Karpas-422 (cell line): Measurements from ENCODE around the gene MT1B. TPM values are rescaled to one million over a fixed set of nuclear protein-coding genes. Genes with fewer than 3 reads are reported as not detected.

Experiments
- DNase-seq: peaks from one replicate; pipeline ENCODE4 v3.0.0-alpha.2; 2015
- H2AFZ ChIP-seq: fragments of 200-600 bp; sonication (generic); 2 replicates; pipeline ENCODE4 v1.6.1; 2014; ENCODE audit warnings: antibody characterized with exemption, low read length, mixed read lengths
- H3K27ac ChIP-seq: fragments of 200-600 bp; sonication (generic); 2 replicates; pipeline ENCODE4 v1.5.1; 2014; ENCODE audit warnings: mild to moderate bottlenecking, low read length, moderate library complexity
- H3K27me3 ChIP-seq: fragments of 200-600 bp; sonication (generic); 2 replicates; pipeline ENCODE4 v1.6.1; 2014; ENCODE audit warnings: low read length, mixed read lengths
- H3K36me3 ChIP-seq: fragments of 200-600 bp; sonication (generic); 2 replicates; pipeline ENCODE4 v1.6.1; 2014; ENCODE audit warnings: low read length, mixed read lengths; ENCODE audit not compliant: insufficient read depth
- H3K4me1 ChIP-seq: fragments of 200-600 bp; sonication (generic); 2 replicates; pipeline ENCODE4 v1.6.1; 2014; ENCODE audit warnings: mild to moderate bottlenecking, low read length, mixed read lengths
- H3K4me2 ChIP-seq: fragments of 200-600 bp; sonication (generic); 2 replicates; pipeline ENCODE4 v1.6.1; 2014; ENCODE audit warnings: low read length, low read depth, mild to moderate bottlenecking; ENCODE audit not compliant: poor library complexity, severe bottlenecking
- H3K4me3 ChIP-seq: fragments of 200-600 bp; sonication (generic); 2 replicates; pipeline ENCODE4 v1.5.1; 2014; ENCODE audit warnings: mild to moderate bottlenecking, antibody characterized with exemption, low read length, mixed read lengths
- H3K79me2 ChIP-seq: fragments of 200-600 bp; sonication (generic); 2 replicates; pipeline ENCODE4 v1.6.1; 2014; ENCODE audit warnings: mild to moderate bottlenecking, low read length, mixed read lengths
- H3K9ac ChIP-seq: fragments of 200-600 bp; sonication (generic); 2 replicates; pipeline ENCODE4 v1.6.0; 2014; ENCODE audit warnings: low read length
- H3K9me2 ChIP-seq: fragments of 200-600 bp; sonication (generic), shearing (Covaris generic); replicated peaks from 2 replicates; pipeline ENCODE4 v1.6.0; 2014; ENCODE audit warnings: mild to moderate bottlenecking, low read length, moderate library complexity; ENCODE audit not compliant: insufficient read depth
- H3K9me3 ChIP-seq: fragments of 300-700, 200-600 bp; sonication (generic); 2 replicates; pipeline ENCODE4 v1.6.1; 2014; ENCODE audit warnings: low read length, mixed read lengths
- H4K20me1 ChIP-seq: fragments of 200-600 bp; sonication (generic); 2 replicates; pipeline ENCODE4 v1.6.1; 2014; ENCODE audit warnings: mild to moderate bottlenecking, antibody characterized with exemption, low read length, low read depth; ENCODE audit not compliant: insufficient read depth
- total RNA-seq: library from RNA; depleted of rRNA; stranded (reverse); fragments of >200 nt; shearing (Covaris generic); gene quantifications from 2 replicates; pipeline ENCODE4 v1.2.3, GENCODE V29; 2014; ENCODE audit warnings: low replicate concordance; rRNA removed

The MT1B gene
- 2.7 and 5.7 TPM in 2 replicates for total RNA-seq

DNA sequence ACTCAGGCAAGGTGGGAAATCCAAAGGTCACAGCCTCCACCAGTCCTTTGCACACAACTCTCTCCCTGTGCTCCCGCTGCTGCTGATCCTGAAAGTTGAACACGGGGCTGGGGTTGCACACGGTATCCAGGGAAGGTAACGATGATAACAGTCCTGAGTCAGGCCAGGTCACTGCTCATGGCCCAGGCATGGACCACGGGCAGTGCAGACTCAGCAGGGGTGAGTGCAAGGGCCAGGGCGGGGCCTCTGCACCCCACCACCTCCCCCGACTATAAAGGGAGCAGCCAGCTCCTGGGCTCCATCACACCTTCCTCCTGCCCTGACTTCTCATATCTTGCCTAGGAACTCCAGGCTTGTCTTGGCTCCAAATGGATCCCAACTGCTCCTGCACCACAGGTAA is at the start of gene MT1B:
MT1B (plus strand) TSS at position 301 of the 400 bp plus-strand sequence; CDS start at position 369, 68 bp downstream.
- no peak for DNase-seq
- H3K79me2 ChIP-seq, result no peaks in the 10 kb centered on the region
- H3K27me3 ChIP-seq, result no peaks in the 10 kb centered on the region
- no peak within 1 kb of the TSS; the same call in 1 of the 2 replicates for H3K4me3 ChIP-seq
- H3K4me2 ChIP-seq, result peak within 1 kb of the TSS; percentile 76
- H2AFZ ChIP-seq, result peak within 1 kb of the TSS; percentile 18; the same call in 1 of the 2 replicates
- H3K9ac ChIP-seq, result peak within 1 kb of the TSS; percentile 55
- no peaks in the 10 kb centered on the region for H3K9me2 ChIP-seq
- H4K20me1 ChIP-seq, result no peaks in the 10 kb centered on the region
- H3K36me3 ChIP-seq, result no peaks in the 10 kb centered on the region
- H3K9me3 ChIP-seq, result no peaks in the 10 kb centered on the region
- peaks cover 43% of the 10 kb centered on the region for H3K4me1 ChIP-seq
- no peak within 1 kb of the TSS; the same call in 1 of the 2 replicates for H3K27ac ChIP-seq

DNA sequence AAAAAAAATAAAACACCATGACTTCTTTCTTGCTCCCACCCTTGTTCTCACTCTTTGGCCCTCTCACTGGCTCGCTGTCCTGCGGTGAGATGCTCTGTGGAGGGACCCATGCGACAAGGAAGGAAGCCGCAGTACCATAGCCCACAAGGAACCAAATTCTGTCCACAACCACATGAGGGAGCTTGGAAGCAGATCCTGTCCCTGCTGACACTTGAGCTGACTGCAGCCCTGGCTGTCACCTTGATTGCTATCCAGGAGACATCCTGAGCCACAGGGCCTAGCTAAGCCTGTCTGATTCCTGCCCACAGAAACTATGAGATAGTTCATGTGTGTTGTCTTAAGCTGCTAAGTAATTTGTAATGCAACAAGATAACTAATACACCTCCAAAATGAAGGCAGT is 48.1 kb upstream of the MT1B start:
- Histone ChIP-seq H3K36me3 (no peaks in the 10 kb centered on the region), H3K4me1 (peaks cover 6% of the 10 kb centered on the region), H3K9me2 (no peaks in the 10 kb centered on the region), H3K4me2 (no peak overlapping the region), H4K20me1 (no peaks in the 10 kb centered on the region), H3K9me3 (no peaks in the 10 kb centered on the region), H3K79me2 (no peaks in the 10 kb centered on the region), H3K27me3 (no peaks in the 10 kb centered on the region), H3K9ac (no peak overlapping the region), H2AFZ (no peak overlapping the region), H3K27ac (no peak overlapping the region), H3K4me3 (no peak overlapping the region)
- DNase-seq, result no peak

DNA sequence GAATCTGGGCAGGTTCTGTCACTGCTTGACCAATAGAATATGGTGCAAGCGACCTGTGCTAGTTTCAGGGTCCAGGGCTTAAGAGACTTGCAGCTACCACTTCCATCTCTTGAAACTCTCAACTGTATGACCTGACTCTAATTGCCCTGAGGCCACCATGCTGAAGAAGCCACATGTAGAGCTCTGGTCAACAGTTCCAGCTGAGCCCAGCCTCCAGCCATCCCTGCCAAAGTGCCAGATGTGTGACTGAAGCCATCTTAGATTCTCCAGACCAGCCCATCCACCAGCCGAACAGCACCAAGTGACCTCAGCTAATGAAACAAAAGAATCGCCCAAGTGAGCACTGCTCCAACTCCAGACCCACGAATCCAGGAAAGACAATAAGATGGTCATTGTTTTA is 46.7 kb upstream of the MT1B start:
- peaks cover 16% of the 10 kb centered on the region for H3K4me1 ChIP-seq
- H3K9me3 ChIP-seq, result no peaks in the 10 kb centered on the region
- H3K9me2 ChIP-seq, result no peaks in the 10 kb centered on the region
- no peak overlapping the region for H2AFZ ChIP-seq
- no peak overlapping the region for H3K4me3 ChIP-seq
- H3K79me2 ChIP-seq, result no peaks in the 10 kb centered on the region
- no peaks in the 10 kb centered on the region for H3K36me3 ChIP-seq
- H3K4me2 ChIP-seq, result no peak overlapping the region
- H3K27ac ChIP-seq, result no peak overlapping the region
- no peaks in the 10 kb centered on the region for H3K27me3 ChIP-seq
- DNase-seq, result no peak
- no peaks in the 10 kb centered on the region for H4K20me1 ChIP-seq
- H3K9ac ChIP-seq, result no peak overlapping the region

DNA sequence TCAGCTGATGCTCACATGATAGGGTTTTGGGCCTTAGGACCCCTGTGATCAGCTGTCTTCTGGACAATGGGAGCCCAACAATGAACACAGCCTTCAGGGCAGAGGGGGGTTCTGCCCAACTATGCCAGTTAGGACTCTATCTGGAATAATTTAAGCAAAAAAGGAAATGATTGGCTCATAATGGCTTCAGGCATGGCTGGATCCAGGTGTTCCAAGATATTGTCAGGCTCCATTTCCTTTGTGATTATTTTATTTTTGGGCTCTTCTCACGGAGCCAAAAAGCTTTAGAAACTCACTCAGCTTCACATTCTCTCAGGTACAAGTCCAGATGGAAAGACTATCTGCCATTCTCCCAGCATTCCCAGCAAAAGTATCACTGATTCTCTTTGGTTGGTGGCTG is 46.2 kb upstream of the MT1B start:
- H3K4me2 ChIP-seq, result no peak overlapping the region
- no peak overlapping the region for H2AFZ ChIP-seq
- H3K4me1 ChIP-seq, result peaks cover 21% of the 10 kb centered on the region
- H3K27me3 ChIP-seq, result no peaks in the 10 kb centered on the region
- H3K4me3 ChIP-seq, result no peak overlapping the region
- no peaks in the 10 kb centered on the region for H3K9me2 ChIP-seq
- H4K20me1 ChIP-seq, result no peaks in the 10 kb centered on the region
- H3K9ac ChIP-seq, result no peak overlapping the region
- no peaks in the 10 kb centered on the region for H3K36me3 ChIP-seq
- no peaks in the 10 kb centered on the region for H3K79me2 ChIP-seq
- no peak for DNase-seq
- no peak overlapping the region for H3K27ac ChIP-seq
- H3K9me3 ChIP-seq, result no peaks in the 10 kb centered on the region

DNA sequence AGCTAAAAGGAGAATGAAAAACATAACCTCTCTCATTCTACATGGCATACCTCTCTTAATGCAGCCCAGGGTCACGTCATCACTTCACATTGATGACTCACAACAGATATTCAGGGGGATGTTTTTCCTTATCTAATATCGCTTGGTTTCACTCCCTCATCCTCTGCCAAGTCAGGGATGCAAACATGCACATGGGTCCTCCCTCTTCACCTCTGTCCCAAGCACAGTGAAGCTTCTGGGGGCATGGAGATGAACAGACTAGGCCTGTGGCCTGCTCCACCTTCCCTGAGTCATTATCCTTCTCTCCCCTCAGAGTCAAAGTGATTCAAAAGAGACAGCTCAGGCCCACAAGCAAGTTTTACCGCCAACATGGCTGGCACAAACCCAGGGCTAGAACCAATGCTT is 45.6 kb upstream of the MT1B start:
- H3K27ac ChIP-seq, result no peak overlapping the region
- no peaks in the 10 kb centered on the region for H3K27me3 ChIP-seq
- no peaks in the 10 kb centered on the region for H3K9me2 ChIP-seq
- H3K4me3 ChIP-seq, result no peak overlapping the region
- H3K9me3 ChIP-seq, result no peaks in the 10 kb centered on the region
- H2AFZ ChIP-seq, result no peak overlapping the region
- peaks cover 27% of the 10 kb centered on the region for H3K4me1 ChIP-seq
- DNase-seq, result no peak
- no peaks in the 10 kb centered on the region for H3K79me2 ChIP-seq
- no peak overlapping the region for H3K9ac ChIP-seq
- H3K4me2 ChIP-seq, result no peak overlapping the region
- H4K20me1 ChIP-seq, result no peaks in the 10 kb centered on the region
- no peaks in the 10 kb centered on the region for H3K36me3 ChIP-seq

DNA sequence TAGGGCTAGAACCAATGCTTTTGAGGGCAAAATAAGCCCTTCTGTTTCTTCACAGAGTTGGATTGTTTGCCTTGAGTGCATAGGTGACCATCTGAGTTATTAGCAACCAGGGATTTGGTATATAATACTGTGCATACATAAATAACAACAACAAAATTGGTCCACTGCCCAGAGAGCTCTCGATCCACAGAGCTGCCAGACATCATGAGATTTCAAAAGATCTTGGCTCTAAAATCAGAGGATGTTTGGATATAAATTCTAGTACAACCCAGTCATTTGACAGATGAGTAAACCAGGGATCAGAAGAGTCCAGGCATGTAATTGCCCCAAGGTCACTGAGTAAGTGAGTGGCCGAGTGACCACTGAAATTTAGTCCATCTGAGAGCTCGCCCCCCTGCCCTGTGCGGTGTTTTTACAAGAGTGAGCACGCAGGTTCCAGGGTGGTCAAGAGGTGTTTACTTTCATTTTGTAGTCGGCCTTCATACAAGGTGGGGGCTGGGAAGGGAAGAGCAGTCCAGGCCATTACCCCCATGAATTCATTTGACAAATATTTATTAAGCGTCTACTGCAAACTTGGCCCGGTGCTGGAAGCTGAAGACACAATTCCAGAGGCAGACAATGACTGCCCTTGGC is 45.1 kb upstream of the MT1B start:
- Histone ChIP-seq H3K9me2 (no peaks in the 10 kb centered on the region), H3K9me3 (no peaks in the 10 kb centered on the region), H3K9ac (no peak overlapping the region), H3K27ac (no peak overlapping the region), H3K4me3 (no peak overlapping the region), H3K27me3 (no peaks in the 10 kb centered on the region), H3K36me3 (no peaks in the 10 kb centered on the region), H2AFZ (no peak overlapping the region), H3K4me2 (no peak overlapping the region), H3K79me2 (no peaks in the 10 kb centered on the region), H3K4me1 (peaks cover 32% of the 10 kb centered on the region), H4K20me1 (no peaks in the 10 kb centered on the region)
- DNase-seq, result no peak

DNA sequence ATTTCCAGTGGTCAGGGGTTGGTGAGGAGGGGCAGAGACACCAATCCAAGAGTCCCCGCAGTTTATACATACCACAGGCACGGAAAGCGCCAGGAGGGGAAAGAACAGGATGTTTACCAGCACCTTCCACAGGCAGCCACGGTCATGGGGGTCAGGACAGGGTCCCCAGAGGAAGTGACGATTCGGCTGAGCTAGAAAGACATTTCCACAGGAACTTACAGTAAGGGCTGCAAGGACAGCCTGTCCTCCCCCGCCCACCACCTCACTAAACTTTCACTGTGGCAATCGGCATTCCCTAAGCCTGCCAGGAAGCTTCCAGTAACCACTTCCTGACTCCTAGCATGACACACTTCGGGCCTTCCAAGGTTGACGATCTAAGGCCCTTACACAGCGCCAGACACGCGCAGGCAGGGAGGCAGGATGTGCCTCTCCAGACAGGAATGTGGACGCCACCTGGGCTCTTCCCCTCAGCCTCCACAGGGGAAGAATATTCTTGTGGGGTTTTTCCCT is 44.5 kb upstream of the MT1B start:
- no peaks in the 10 kb centered on the region for H3K79me2 ChIP-seq
- no peak overlapping the region for H2AFZ ChIP-seq
- H3K9ac ChIP-seq, result no peak overlapping the region
- H3K27me3 ChIP-seq, result no peaks in the 10 kb centered on the region
- H3K9me3 ChIP-seq, result no peaks in the 10 kb centered on the region
- no peaks in the 10 kb centered on the region for H3K36me3 ChIP-seq
- no peaks in the 10 kb centered on the region for H4K20me1 ChIP-seq
- H3K4me1 ChIP-seq, result peaks cover 34% of the 10 kb centered on the region
- no peak for DNase-seq
- no peak overlapping the region for H3K27ac ChIP-seq
- H3K4me2 ChIP-seq, result no peak overlapping the region
- H3K9me2 ChIP-seq, result no peaks in the 10 kb centered on the region
- H3K4me3 ChIP-seq, result no peak overlapping the region

DNA sequence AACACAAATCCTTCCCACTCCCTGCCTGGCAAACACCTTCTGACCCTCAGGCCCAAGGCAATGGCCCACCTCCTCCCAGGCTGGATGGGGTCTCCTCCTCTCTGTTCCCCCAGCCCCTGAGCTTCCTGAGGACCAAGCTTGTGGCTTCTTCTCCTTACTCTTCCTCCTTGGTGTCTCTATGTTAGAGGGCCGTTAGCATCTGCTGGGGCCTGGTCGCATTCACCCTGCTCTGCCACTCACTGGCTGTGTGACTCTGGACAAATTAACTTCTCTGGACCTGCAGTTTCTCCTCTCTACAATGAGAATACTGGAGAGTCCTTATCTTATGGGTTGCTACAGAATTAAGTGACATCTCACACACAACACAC is 44.0 kb upstream of the MT1B start:
- Histone ChIP-seq H3K27ac (no peak overlapping the region), H3K9ac (peak overlapping the region; percentile 77)

More for the DNA sequence above, 44.0 kb upstream of the MT1B start:
- Histone ChIP-seq H3K9me2 (no peaks in the 10 kb centered on the region), H3K4me1 (peaks cover 34% of the 10 kb centered on the region), H3K27me3 (no peaks in the 10 kb centered on the region), H3K4me3 (peak overlapping the region; percentile 78), H3K9me3 (no peaks in the 10 kb centered on the region), H2AFZ (peak overlapping the region; percentile 85), H4K20me1 (no peaks in the 10 kb centered on the region), H3K36me3 (no peaks in the 10 kb centered on the region), H3K79me2 (no peaks in the 10 kb centered on the region), H3K4me2 (peak overlapping the region; percentile 97)
- no peak for DNase-seq
